NCI-H1694 (cell line): Measurements from ENCODE around the gene KRTAP9-9.
"Not testable (repeated sequence)": the region's sequence is repeated elsewhere in the genome, so short reads cannot be mapped to it uniquely, and the experiment has no call there.

Experiments
- DNase-seq: peaks from one replicate; lab custom pipeline; 2025; lab: John Stamatoyannopoulos, UW

The KRTAP9-9 gene

GRCh38 chr17:41255381-41256290 is at the start of gene KRTAP9-9:
Gene KRTAP9-9 (plus strand): TSS chr17:41255384.
- not testable (repeated sequence) for DNase-seq

- no peak for DNase-seq
These were observed 43.2 kb upstream of the KRTAP9-9 start for GRCh38 chr17:41211845-41212466.

- DNase-seq, result no peak
These were observed 42.5 kb upstream of the KRTAP9-9 start for GRCh38 chr17:41212524-41213169.

- no peak for DNase-seq
These were observed 39.5 kb upstream of the KRTAP9-9 start for GRCh38 chr17:41215681-41216080.

- no peak for DNase-seq
These were observed 31.4 kb upstream of the KRTAP9-9 start for GRCh38 chr17:41223821-41224220.

- DNase-seq, result no peak
These were observed 29.1 kb upstream of the KRTAP9-9 start for GRCh38 chr17:41226051-41226450.

GRCh38 chr17:41226598-41227095 is 28.5 kb upstream of the KRTAP9-9 start, which contains the start of gene KRTAP9-2:
Gene KRTAP9-2 (plus strand): TSS chr17:41226648. CDS start chr17:41226655, 7 bp downstream.
- DNase-seq, result not testable (repeated sequence)

DNA sequence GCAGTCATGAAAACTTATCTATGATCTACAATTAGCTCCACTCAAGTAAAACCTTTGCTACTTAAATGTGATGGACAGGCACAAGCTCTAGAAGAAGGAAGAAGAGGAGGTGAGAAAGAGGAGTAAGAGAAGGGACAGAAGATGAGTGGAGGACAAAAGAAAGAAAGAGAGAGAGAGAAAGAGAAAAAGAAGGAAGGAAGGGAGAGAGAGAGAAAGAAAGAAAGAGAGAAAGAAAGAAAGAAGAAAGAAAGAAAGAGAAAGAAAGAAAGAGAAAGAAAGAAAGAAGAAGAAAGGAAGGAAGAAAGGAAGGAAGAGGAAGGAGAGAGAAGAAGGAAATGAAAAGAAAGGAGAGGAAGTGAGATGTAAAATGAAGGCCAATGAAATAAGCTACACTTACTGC is 25.1 kb upstream of the KRTAP9-9 start:
- no peak for DNase-seq

GRCh38 chr17:41231731-41232130 is 23.5 kb upstream of the KRTAP9-9 start:
- no peak for DNase-seq

DNA sequence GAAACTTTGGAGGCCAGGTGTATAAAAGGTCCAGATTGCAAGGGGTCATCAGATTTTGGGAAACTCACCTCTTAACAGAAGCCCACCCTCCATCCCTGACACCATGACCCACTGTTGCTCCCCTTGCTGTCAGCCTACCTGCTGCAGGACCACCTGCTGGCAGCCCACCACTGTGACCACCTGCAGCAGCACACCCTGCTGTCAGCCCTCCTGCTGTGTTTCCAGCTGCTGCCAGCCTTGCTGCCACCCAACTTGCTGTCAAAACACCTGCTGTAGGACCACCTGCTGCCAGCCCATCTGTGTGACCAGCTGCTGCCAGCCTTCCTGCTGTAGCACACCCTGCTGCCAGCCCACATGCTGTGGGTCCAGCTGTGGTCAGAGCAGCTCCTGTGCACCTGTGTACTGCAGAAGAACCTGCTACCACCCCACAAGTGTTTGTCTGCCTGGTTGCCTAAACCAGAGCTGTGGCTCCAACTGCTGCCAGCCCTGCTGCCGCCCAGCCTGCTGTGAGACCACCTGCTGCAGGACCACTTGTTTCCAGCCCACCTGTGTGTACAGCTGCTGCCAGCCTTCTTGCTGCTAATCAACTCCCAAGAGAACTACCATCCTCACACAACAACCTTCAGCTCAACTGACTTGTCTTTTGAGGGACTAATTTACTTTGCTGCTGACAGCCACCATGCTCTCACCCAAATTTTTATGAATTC is 22.6 kb upstream of the KRTAP9-9 start, which contains the start of gene KRTAP9-3:
KRTAP9-3 (plus strand) TSS at position 51 of the 707 bp plus-strand sequence; CDS start at position 104, 53 bp downstream.
- DNase-seq, result not testable (repeated sequence)

DNA sequence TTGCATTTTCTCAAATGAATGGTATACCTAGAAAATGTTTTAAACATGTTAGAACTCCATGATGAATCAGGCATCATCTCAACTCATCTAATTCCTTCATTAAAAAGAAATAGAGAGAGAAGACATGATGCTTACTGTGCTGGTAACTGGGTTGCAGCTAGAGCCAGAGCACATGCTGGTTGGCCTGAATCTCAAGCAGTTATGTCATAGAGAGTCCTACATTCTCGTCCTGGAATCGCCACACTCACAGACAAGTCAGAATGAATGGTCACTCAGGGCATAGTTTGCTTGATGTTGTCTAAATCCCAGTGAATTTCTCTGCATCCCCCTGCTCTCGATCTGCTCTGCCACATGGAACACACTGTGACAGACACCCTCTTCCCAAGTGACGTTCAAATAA is 18.1 kb upstream of the KRTAP9-9 start:
- DNase-seq, result not testable (repeated sequence)

GRCh38 chr17:41237949-41238437 is 17.2 kb upstream of the KRTAP9-9 start, which contains the start of gene KRTAP9-8:
Gene KRTAP9-8 (plus strand): TSS chr17:41237999. CDS start chr17:41238052, 53 bp downstream.
- DNase-seq, result not testable (repeated sequence)

DNA sequence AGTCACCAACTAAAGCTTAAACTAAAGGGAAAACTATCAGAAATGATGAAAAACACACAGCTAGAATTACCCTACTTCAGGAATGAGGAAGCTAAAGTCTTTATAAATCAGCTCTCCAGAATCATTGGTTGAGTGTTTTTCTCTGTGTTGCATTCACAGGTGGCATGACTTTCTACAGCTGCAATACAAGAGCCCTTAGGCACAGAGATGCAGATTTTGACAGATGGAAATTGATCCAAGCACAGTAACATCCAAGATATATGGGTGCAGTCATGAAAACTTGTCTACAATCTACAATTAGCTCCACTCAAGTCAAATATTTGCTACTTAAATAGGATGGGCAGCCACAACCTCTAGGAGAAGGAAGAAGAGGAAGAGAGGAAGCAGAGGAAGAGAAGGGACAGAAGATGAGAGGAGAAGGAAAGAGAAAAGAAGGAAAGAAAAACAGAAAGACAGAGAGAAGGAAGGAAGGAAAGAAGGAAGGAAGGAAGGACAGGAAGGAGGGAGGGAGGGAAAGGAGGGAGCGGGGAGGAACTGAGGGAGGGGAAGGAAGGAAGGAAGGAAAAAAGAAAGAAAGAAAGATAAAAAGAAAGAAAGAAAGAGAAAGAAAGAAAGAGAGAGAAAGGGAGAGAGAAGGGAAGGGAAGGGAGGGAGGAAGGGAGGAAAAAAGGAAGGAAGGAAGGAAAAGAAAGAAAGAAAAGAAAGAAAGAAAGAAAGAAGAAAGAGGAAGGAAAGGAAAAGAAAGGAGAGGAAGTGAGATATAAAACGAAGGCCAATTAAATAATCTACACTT is 8.0 kb upstream of the KRTAP9-9 start:
- DNase-seq, result not testable (repeated sequence)

DNA sequence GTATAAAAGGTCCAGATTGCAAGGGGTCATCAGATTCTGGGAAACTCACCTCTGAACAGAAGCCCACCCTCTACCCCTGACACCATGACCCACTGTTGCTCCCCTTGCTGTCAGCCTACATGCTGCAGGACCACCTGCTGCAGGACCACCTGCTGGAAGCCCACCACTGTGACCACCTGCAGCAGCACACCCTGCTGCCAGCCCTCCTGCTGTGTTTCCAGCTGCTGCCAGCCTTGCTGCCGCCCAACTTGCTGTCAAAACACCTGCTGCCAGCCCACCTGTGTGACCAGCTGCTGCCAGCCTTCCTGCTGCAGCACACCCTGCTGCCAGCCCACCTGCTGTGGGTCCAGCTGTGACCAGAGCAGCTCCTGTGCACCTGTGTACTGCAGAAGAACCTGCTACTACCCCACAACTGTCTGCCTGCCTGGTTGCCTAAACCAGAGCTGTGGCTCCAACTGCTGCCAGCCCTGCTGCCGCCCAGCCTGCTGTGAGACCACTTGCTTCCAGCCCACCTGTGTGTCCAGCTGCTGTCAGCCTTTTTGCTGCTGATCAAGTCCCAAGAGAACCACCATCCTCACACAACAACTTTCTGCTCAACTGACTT is 5.4 kb upstream of the KRTAP9-9 start, which contains the start of gene KRTAP9-4:
KRTAP9-4 (plus strand) TSS at position 51 of the 604 bp plus-strand sequence; CDS start at position 85, 34 bp downstream.
- not testable (repeated sequence) for DNase-seq

GRCh38 chr17:41251261-41251660 is 3.9 kb upstream of the KRTAP9-9 start:
- DNase-seq, result no peak

- no peak for DNase-seq
These were observed 323 bp upstream of the KRTAP9-9 start for GRCh38 chr17:41254861-41255260.

GRCh38 chr17:41256291-41256685 is 1.1 kb downstream of the KRTAP9-9 start:
- no peak for DNase-seq

DNA sequence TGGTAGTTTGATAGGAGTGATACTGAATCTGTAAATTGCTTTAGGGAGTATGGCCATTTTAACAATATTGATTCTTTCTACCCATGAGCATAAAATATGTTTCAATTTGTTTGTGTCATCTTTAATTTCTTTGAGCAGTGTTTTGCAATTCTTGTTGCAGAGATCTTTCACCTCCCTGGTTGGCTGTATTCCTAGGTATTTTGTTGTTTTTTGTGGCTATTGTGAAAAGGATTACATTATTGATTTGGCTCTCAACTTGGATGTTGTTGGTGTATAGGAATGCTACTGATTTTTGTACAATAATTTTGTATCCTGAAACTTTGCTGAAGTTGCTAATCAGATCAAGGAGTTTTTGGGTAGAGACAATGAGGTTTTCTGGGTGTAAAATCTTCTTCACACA is 3.2 kb downstream of the KRTAP9-9 start:
- DNase-seq, result no peak

GRCh38 chr17:41263212-41263611 is 8.0 kb downstream of the KRTAP9-9 start:
- DNase-seq, result no peak

DNA sequence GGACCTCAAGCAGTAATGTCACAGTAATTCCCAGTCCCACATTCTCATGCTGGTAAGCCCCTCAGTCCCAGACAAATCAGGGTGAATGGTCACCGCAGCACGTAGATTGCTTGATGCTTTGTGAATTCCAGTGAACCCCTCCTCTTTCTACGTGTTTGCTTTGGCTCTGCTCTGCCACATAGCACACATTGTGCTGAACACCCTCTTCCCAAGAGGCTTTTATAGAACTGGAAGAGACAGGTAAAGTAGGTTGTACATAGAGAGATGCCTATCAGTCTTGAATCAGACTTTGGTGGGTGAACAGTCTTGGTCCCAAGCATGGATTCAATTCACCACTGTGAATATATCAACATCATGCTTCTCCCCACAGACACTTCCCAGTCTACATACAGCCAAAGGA is 9.4 kb downstream of the KRTAP9-9 start:
- DNase-seq, result no peak
